RWPE1 (cell line): ENCODE measurements around the gene HADHB.

Experiments used
- CTCF ChIA-PET: fragments of 350-600 bp; sonication (Branson Sonifier 250); formaldehyde crosslinking; extraction: SDS; loops from one replicate; lab custom pipeline; 2021; lab: Yijun Ruan, JAX
- POLR2A ChIA-PET: fragments of 400-600 bp; formaldehyde crosslinking; extraction: SDS; loops from one replicate; lab custom pipeline; 2020; ENCODE audit warnings: antibody characterized with exemption; ENCODE audit not compliant: low non-redundant PET; lab: Yijun Ruan, JAX
- DNase-seq: peaks from one replicate; pipeline ENCODE4 v3.0.0; 2012; ENCODE audit warnings: low spot score
- H3K27ac ChIP-seq: fragments of 450-650 bp; 2 replicates; pipeline ENCODE4 v1.5.1; 2017
- CTCF ChIP-seq: fragments of 450-650 bp; conservative IDR thresholded peaks from 2 replicates; pipeline ENCODE4 v1.5.1; 2017; ENCODE audit warnings: low read depth, mild to moderate bottlenecking

HADHB gene

GRCh38 chr2:26305540-26305939 lies 60.8 kb downstream of the HADHB start:
- no peak overlapping the region for H3K27ac ChIP-seq
- no peak for TF ChIP-seq CTCF
- no peak for DNase-seq
- POLR2A ChIA-PET: no interaction called here
- CTCF ChIA-PET: interaction anchor here (0.6 kb wide), 1 partner anchor 36 kb away, joined by 6 read pairs; no protein-coding TSS in a partner anchor

- TF ChIP-seq CTCF: no peak
- POLR2A ChIA-PET: no interaction called here
- CTCF ChIA-PET: interaction anchor here (0.7 kb wide), 1 partner anchor 268 kb away, joined by 3 read pairs; no protein-coding TSS in a partner anchor
- H3K27ac ChIP-seq: no peak overlapping the region
- no peak for DNase-seq
Observed at GRCh38 chr2:26309921-26310320, 65.2 kb downstream of the HADHB start.

- no peak overlapping the region for H3K27ac ChIP-seq
- POLR2A ChIA-PET: no interaction called here
- CTCF ChIA-PET: interaction anchor here (0.5 to 0.7 kb wide), 2 partner anchors 18 to 69 kb away, joined by 3 read pairs; no protein-coding TSS in a partner anchor
- TF ChIP-seq CTCF: no peak
- peak; percentile 13 for DNase-seq
Observed at GRCh38 chr2:26312471-26312870, 67.7 kb downstream of the HADHB start.

GRCh38 chr2:26313446-26313845 lies 68.7 kb downstream of the HADHB start:
- ChIA-PET CTCF (no interaction called here), POLR2A (no interaction called here)
- no peak for TF ChIP-seq CTCF
- H3K27ac ChIP-seq: no peak overlapping the region
- no peak for DNase-seq

- no peak overlapping the region for H3K27ac ChIP-seq
- CTCF ChIA-PET: interaction anchor here (0.6 kb wide), 1 partner anchor 154 kb away, joined by 7 read pairs; no protein-coding TSS in a partner anchor
- POLR2A ChIA-PET: no interaction called here
- TF ChIP-seq CTCF: no peak
- no peak for DNase-seq
Observed at GRCh38 chr2:26314243-26314642, 69.5 kb downstream of the HADHB start.

GRCh38 chr2:26316041-26316440 lies 71.3 kb downstream of the HADHB start:
- POLR2A ChIA-PET: no interaction called here
- DNase-seq: no peak
- CTCF ChIA-PET: interaction anchor here (0.6 to 0.8 kb wide), 2 partner anchors 9 to 41 kb away, joined by 3 read pairs; no protein-coding TSS in a partner anchor
- no peak overlapping the region for H3K27ac ChIP-seq
- no peak for TF ChIP-seq CTCF

- no peak for DNase-seq
- TF ChIP-seq CTCF: no peak
- ChIA-PET CTCF (interaction anchor here (0.6 to 0.8 kb wide), 2 partner anchors 8 to 42 kb away, joined by 3 read pairs; no protein-coding TSS in a partner anchor), POLR2A (no interaction called here)
- H3K27ac ChIP-seq: no peak overlapping the region
Observed at GRCh38 chr2:26316845-26317244, 72.1 kb downstream of the HADHB start.
